Measurements from ENCODE around the gene MGAT5. TPM values are rescaled to one million over a fixed set of nuclear protein-coding genes. Genes with fewer than 3 reads are reported as not detected.

MGAT5 gene
- total RNA-seq, 1 donor from 2014 or later: 21.2 TPM

DNA sequence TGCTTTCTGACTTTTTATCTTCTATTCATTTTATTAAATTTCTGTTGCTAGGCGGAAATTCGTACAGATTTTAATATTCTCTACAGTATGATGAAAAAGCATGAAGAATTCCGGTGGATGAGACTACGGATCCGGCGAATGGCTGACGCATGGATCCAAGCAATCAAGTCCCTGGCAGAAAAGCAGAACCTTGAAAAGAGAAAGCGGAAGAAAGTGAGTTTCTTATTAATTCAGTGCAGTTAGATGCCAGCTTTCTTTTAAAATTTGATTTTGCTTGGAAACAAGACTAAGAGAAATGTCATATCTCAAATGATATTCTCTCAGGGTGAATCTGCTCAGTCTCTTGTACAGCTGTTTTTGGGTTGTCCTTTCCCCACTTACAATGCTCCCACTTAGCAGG, 84.3 kb downstream of the MGAT5 start:
- Mint-ChIP-seq H3K36me3 (peaks cover 3% of the 10 kb centered on the region), H3K9me3 (no peaks in the 10 kb centered on the region), H3K27ac (no peak overlapping the region), H3K27me3 (ENCODE audit: insufficient read depth, low read depth) (peaks cover 2% of the 10 kb centered on the region), H3K4me3 (no peak overlapping the region), H3K4me1 (peaks cover 10% of the 10 kb centered on the region)
- no peak overlapping the region for H3K9ac ChIP-seq
- no peaks in the 10 kb centered on the region for H3K9me3 ChIP-seq (ENCODE audit: low read depth)
- H3K27ac ChIP-seq: no peak overlapping the region
- H4K20me1 ChIP-seq (ENCODE audit: low read depth): no peaks in the 10 kb centered on the region
- H3K36me3 ChIP-seq: no peaks in the 10 kb centered on the region
- H3K4me1 ChIP-seq: peaks cover 5% of the 10 kb centered on the region
- TF ChIP-seq EZH2phosphoT487 (IDR thresholded peaks at IDR 0.05) (no peak), EZH2 (IDR thresholded peaks at IDR 0.05) (no peak)
- TF ChIP-seq, protein P1, sequence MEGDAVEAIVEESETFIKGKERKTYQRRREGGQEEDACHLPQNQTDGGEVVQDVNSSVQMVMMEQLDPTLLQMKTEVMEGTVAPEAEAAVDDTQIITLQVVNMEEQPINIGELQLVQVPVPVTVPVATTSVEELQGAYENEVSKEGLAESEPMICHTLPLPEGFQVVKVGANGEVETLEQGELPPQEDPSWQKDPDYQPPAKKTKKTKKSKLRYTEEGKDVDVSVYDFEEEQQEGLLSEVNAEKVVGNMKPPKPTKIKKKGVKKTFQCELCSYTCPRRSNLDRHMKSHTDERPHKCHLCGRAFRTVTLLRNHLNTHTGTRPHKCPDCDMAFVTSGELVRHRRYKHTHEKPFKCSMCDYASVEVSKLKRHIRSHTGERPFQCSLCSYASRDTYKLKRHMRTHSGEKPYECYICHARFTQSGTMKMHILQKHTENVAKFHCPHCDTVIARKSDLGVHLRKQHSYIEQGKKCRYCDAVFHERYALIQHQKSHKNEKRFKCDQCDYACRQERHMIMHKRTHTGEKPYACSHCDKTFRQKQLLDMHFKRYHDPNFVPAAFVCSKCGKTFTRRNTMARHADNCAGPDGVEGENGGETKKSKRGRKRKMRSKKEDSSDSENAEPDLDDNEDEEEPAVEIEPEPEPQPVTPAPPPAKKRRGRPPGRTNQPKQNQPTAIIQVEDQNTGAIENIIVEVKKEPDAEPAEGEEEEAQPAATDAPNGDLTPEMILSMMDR (IDR thresholded peaks at IDR 0.05): no peak
- H2AFZ ChIP-seq (replicated peaks): no peak overlapping the region
- H3K27me3 ChIP-seq: no peaks in the 10 kb centered on the region
- no peak for DNase-seq (ENCODE audit: low spot score)
- no peak overlapping the region for H3K4me3 ChIP-seq
- H3F3A ChIP-seq (ENCODE audit: low read depth): no peaks in the 10 kb centered on the region
- H3K4me2 ChIP-seq: no peak overlapping the region
- H3K79me2 ChIP-seq (ENCODE audit: low read depth): no peaks in the 10 kb centered on the region

DNA sequence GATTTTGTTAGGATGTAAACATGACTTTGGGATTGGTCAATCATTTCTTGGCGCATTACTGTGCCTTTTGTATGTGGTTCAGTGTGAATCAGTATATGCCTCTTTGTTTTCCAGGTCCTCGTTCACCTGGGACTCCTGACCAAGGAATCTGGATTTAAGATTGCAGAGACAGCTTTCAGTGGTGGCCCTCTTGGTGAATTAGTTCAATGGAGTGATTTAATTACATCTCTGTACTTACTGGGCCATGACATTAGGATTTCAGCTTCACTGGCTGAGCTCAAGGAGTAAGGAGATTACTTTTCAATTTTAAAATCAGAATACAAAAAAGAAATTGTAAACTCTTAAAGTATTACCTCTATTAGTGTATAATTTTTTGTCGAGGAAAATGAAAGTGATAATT, 87.6 kb downstream of the MGAT5 start:
- Histone ChIP-seq H3K27ac (no peak overlapping the region), H3F3A (ENCODE audit: low read depth) (no peaks in the 10 kb centered on the region), H3K4me2 (no peak overlapping the region), H3K79me2 (ENCODE audit: low read depth) (no peaks in the 10 kb centered on the region), H3K27me3 (no peaks in the 10 kb centered on the region), H3K9ac (no peak overlapping the region), H3K9me3 (ENCODE audit: low read depth) (no peaks in the 10 kb centered on the region), H3K4me1 (peaks cover 5% of the 10 kb centered on the region), H4K20me1 (ENCODE audit: low read depth) (no peaks in the 10 kb centered on the region), H2AFZ (replicated peaks) (no peak overlapping the region), H3K36me3 (no peaks in the 10 kb centered on the region), H3K4me3 (no peak overlapping the region)
- DNase-seq (ENCODE audit: low spot score): no peak
- Mint-ChIP-seq H3K9me3 (no peaks in the 10 kb centered on the region), H3K4me3 (no peak overlapping the region), H3K27me3 (ENCODE audit: insufficient read depth, low read depth) (peaks cover 2% of the 10 kb centered on the region), H3K36me3 (peaks cover 5% of the 10 kb centered on the region), H3K4me1 (peaks cover 10% of the 10 kb centered on the region), H3K27ac (peak overlapping the region; percentile 32)
- TF ChIP-seq, protein P1 (IDR thresholded peaks at IDR 0.05): no peak
- no peak for TF ChIP-seq EZH2 (IDR thresholded peaks at IDR 0.05)
- no peak for TF ChIP-seq EZH2phosphoT487 (IDR thresholded peaks at IDR 0.05)

DNA sequence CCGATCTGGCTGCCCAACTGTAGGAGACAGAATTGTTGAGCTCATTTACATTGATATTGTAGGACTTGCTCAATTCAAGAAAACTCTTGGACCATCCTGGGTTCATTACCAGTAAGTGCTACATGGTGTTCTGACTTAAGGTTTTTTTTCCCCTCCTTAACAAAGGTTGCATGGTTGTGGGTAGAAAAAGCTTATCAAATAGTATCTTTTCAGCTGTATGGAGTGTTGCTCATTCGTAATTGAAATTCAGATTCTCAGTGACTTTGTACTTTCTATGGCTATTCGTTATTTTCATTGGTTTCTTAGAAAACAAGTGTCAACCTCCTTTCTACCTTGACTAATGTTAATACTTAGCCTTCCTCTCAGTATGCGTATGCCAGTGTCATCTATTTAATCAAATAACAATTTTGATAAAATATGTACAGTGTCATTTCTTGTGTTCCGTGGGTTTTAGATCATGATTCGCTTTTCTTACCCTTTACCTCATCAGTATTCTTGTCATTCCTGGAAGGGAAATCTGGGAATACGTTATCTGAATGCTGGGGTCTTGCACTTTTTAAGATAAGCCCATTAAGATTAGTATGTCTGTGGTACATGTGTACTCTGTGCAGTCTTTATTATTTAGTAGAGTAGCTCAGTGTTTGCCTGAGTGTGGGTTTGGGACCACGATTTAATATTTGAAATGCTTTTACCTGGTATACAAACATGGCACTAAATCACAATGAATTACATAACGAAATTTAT, 91.3 kb downstream of the MGAT5 start:
- H3K4me1 Mint-ChIP-seq: peaks cover 13% of the 10 kb centered on the region
- Histone ChIP-seq H3K4me3 (no peak overlapping the region), H3K4me1 (peaks cover 5% of the 10 kb centered on the region), H3K36me3 (no peaks in the 10 kb centered on the region), H3F3A (ENCODE audit: low read depth) (no peaks in the 10 kb centered on the region), H3K79me2 (ENCODE audit: low read depth) (no peaks in the 10 kb centered on the region), H3K27me3 (no peaks in the 10 kb centered on the region), H3K4me2 (no peak overlapping the region), H3K27ac (no peak overlapping the region), H4K20me1 (ENCODE audit: low read depth) (no peaks in the 10 kb centered on the region), H3K9ac (no peak overlapping the region), H3K9me3 (ENCODE audit: low read depth) (no peaks in the 10 kb centered on the region), H2AFZ (replicated peaks) (no peak overlapping the region)
- H3K27me3 Mint-ChIP-seq (ENCODE audit: insufficient read depth, low read depth): peaks cover 2% of the 10 kb centered on the region
- TF ChIP-seq, protein P1 (IDR thresholded peaks at IDR 0.05): no peak
- no peak for TF ChIP-seq EZH2phosphoT487 (IDR thresholded peaks at IDR 0.05)
- TF ChIP-seq EZH2 (IDR thresholded peaks at IDR 0.05): no peak
- DNase-seq (ENCODE audit: low spot score): no peak
- no peak overlapping the region for H3K4me3 Mint-ChIP-seq
- peaks cover 13% of the 10 kb centered on the region for H3K36me3 Mint-ChIP-seq
- no peak overlapping the region for H3K27ac Mint-ChIP-seq
- H3K9me3 Mint-ChIP-seq: no peaks in the 10 kb centered on the region
